Measurements from ENCODE around the gene LRRFIP2. TPM values are rescaled to one million over a fixed set of nuclear protein-coding genes. Genes with fewer than 3 reads are reported as not detected.

Gene LRRFIP2
- total RNA-seq, 1 donor from 2014 or later = 28.6 TPM

- H3K4me3 Mint-ChIP-seq = no peak overlapping the region
- intact Hi-C loops (cut with micrococcal nuclease) = no loop called here
- H3K27me3 Mint-ChIP-seq (ENCODE audit: insufficient read depth) = no peaks in the 10 kb centered on the region
- no peak overlapping the region for H3K27ac Mint-ChIP-seq
- no peak for DNase-seq (ENCODE audit: low spot score)
- peaks cover 8% of the 10 kb centered on the region for H3K4me1 Mint-ChIP-seq (ENCODE audit: low read depth)
- peaks cover under 1% of the 10 kb centered on the region for H3K9me3 Mint-ChIP-seq
- H3K36me3 Mint-ChIP-seq (ENCODE audit: low read depth) = peaks cover 5% of the 10 kb centered on the region
Observed at GRCh38 chr3:37116998-37117397, 57.4 kb downstream of the LRRFIP2 start.

DNA sequence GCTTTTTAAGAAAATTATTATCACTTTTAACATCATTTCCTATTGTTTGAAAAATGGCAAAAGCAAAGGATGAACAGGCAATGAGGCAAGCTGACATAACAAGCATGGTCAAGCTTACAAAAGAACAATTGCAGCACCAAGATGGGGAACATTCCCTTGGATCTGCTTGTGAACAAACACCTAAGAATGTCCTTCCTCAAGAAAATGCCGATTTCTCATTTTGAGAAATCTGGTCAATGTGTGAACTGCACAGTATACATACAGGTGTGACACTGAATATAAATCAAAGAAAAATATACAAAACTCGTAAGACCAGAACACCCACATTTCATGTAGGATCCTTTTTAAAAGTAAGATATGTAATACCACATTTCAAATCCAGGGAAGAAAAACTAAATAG lies 58.9 kb downstream of the LRRFIP2 start:
- peaks cover 8% of the 10 kb centered on the region for H3K4me1 Mint-ChIP-seq (ENCODE audit: low read depth)
- H3K4me3 Mint-ChIP-seq = no peak overlapping the region
- peaks cover 4% of the 10 kb centered on the region for H3K36me3 Mint-ChIP-seq (ENCODE audit: low read depth)
- H3K27me3 Mint-ChIP-seq (ENCODE audit: insufficient read depth) = no peaks in the 10 kb centered on the region
- intact Hi-C loops (cut with micrococcal nuclease) = loop anchor here (1.0 to 2.0 kb wide), 3 partner anchors 13 to 61 kb away; no protein-coding TSS in a partner anchor
- no peak for DNase-seq (ENCODE audit: low spot score)
- H3K27ac Mint-ChIP-seq = no peak overlapping the region
- no peaks in the 10 kb centered on the region for H3K9me3 Mint-ChIP-seq

GRCh38 chr3:37114251-37115145 lies 59.9 kb downstream of the LRRFIP2 start:
- intact Hi-C loops (cut with micrococcal nuclease) = loop anchor here (1.0 to 2.0 kb wide), 3 partner anchors 14 to 60 kb away; no protein-coding TSS in a partner anchor
- H3K36me3 Mint-ChIP-seq (ENCODE audit: low read depth) = peaks cover 4% of the 10 kb centered on the region
- H3K27ac Mint-ChIP-seq = no peak overlapping the region
- no peaks in the 10 kb centered on the region for H3K27me3 Mint-ChIP-seq (ENCODE audit: insufficient read depth)
- DNase-seq (ENCODE audit: low spot score) = no peak
- no peak overlapping the region for H3K4me3 Mint-ChIP-seq
- no peaks in the 10 kb centered on the region for H3K9me3 Mint-ChIP-seq
- peaks cover 8% of the 10 kb centered on the region for H3K4me1 Mint-ChIP-seq (ENCODE audit: low read depth)

- no peaks in the 10 kb centered on the region for H3K9me3 Mint-ChIP-seq
- peaks cover 4% of the 10 kb centered on the region for H3K36me3 Mint-ChIP-seq (ENCODE audit: low read depth)
- H3K27me3 Mint-ChIP-seq (ENCODE audit: insufficient read depth) = no peaks in the 10 kb centered on the region
- H3K27ac Mint-ChIP-seq = no peak overlapping the region
- peaks cover 8% of the 10 kb centered on the region for H3K4me1 Mint-ChIP-seq (ENCODE audit: low read depth)
- DNase-seq (ENCODE audit: low spot score) = no peak
- intact Hi-C loops (cut with micrococcal nuclease) = no loop called here
- no peak overlapping the region for H3K4me3 Mint-ChIP-seq
Observed at GRCh38 chr3:37112987-37113386, 61.4 kb downstream of the LRRFIP2 start.

- Mint-ChIP-seq H3K9me3 (no peaks in the 10 kb centered on the region), H3K4me1 (ENCODE audit: low read depth) (peaks cover 8% of the 10 kb centered on the region), H3K27ac (no peak overlapping the region)
Observed at GRCh38 chr3:37111199-37111598, 63.2 kb downstream of the LRRFIP2 start.

DNA sequence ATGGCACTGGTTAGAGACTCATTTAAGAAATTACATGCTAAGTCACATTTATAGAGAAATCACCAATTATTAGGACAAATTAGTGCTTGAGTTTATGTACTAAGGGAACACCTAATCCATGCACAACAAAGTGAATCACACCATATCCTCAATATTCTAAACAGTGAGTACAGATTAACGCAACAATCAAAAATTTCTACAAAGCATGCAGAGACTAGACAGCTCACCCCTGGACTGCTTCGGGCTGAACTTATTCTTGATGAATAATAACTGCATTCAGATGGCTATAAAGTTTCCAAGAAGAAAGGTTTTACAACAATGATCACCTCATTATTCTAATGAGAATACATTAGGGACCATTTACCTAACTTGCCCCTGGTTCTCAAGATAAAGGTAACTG lies 66.5 kb downstream of the LRRFIP2 start:
- H3K27ac Mint-ChIP-seq = no peak overlapping the region
- DNase-seq (ENCODE audit: low spot score) = no peak
- intact Hi-C loops (cut with micrococcal nuclease) = no loop called here
- H3K4me3 Mint-ChIP-seq = no peak overlapping the region
- H3K9me3 Mint-ChIP-seq = no peaks in the 10 kb centered on the region
- no peaks in the 10 kb centered on the region for H3K4me1 Mint-ChIP-seq (ENCODE audit: low read depth)
- no peaks in the 10 kb centered on the region for H3K27me3 Mint-ChIP-seq (ENCODE audit: insufficient read depth)
- no peaks in the 10 kb centered on the region for H3K36me3 Mint-ChIP-seq (ENCODE audit: low read depth)

More at GRCh38 chr3:37111199-37111598, 63.2 kb downstream of the LRRFIP2 start:
- Mint-ChIP-seq H3K4me3 (no peak overlapping the region), H3K27me3 (ENCODE audit: insufficient read depth) (no peaks in the 10 kb centered on the region), H3K36me3 (ENCODE audit: low read depth) (peaks cover 4% of the 10 kb centered on the region)
- DNase-seq (ENCODE audit: low spot score) = no peak
- intact Hi-C loops (cut with micrococcal nuclease) = no loop called here

- DNase-seq (ENCODE audit: low spot score) = no peak
- intact Hi-C loops (cut with micrococcal nuclease) = no loop called here
- Mint-ChIP-seq H3K27me3 (ENCODE audit: insufficient read depth) (no peaks in the 10 kb centered on the region), H3K9me3 (no peaks in the 10 kb centered on the region), H3K36me3 (ENCODE audit: low read depth) (no peaks in the 10 kb centered on the region), H3K27ac (no peak overlapping the region), H3K4me3 (no peak overlapping the region), H3K4me1 (ENCODE audit: low read depth) (no peaks in the 10 kb centered on the region)
Observed at GRCh38 chr3:37103103-37103808, 71.1 kb downstream of the LRRFIP2 start.

DNA sequence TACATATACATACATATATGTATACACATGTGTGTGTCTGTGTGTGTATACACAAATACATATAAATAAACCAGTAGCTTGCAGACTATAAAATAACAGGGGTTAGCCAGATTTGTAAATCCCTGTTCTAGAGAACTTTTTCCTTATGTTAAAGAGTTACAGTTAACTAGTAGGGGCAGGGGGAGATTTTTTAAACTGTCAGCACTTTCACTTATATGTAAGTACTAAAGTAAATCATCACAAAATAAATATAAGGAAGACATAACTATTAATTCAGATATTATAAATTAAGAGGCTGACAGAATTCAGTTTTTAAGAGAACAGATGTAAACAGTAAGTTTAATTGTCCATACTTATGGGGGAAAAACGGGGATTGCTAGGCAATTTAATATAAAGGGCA lies 74.0 kb downstream of the LRRFIP2 start:
- H3K36me3 Mint-ChIP-seq (ENCODE audit: low read depth) = no peaks in the 10 kb centered on the region
- no peaks in the 10 kb centered on the region for H3K9me3 Mint-ChIP-seq
- DNase-seq (ENCODE audit: low spot score) = no peak
- H3K4me1 Mint-ChIP-seq (ENCODE audit: low read depth) = no peaks in the 10 kb centered on the region
- intact Hi-C loops (cut with micrococcal nuclease) = no loop called here
- no peak overlapping the region for H3K27ac Mint-ChIP-seq
- H3K27me3 Mint-ChIP-seq (ENCODE audit: insufficient read depth) = no peaks in the 10 kb centered on the region
- no peak overlapping the region for H3K4me3 Mint-ChIP-seq

DNA sequence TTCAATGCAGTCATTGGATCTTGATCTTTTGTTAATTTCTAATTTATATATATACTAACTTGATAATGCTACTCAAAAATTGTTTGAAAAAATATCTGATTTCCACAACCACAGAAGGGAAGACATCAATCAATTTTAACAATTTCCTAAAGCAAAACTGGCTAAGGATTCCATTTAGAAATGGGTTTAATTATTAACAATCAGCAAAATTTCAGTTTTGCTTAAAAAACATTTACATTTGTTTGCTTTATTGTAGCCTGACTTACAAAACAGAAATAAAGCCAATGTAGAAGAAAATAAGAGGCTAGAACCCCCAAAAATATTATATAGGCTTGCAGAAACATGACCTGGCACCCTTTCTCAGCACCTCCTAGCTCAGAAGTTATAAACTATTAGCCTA lies 74.9 kb downstream of the LRRFIP2 start:
- Mint-ChIP-seq H3K27ac (no peak overlapping the region), H3K4me1 (ENCODE audit: low read depth) (no peaks in the 10 kb centered on the region), H3K9me3 (no peaks in the 10 kb centered on the region), H3K4me3 (no peak overlapping the region), H3K36me3 (ENCODE audit: low read depth) (peaks cover 4% of the 10 kb centered on the region), H3K27me3 (ENCODE audit: insufficient read depth) (no peaks in the 10 kb centered on the region)
- intact Hi-C loops (cut with micrococcal nuclease) = no loop called here
- DNase-seq (ENCODE audit: low spot score) = no peak

GRCh38 chr3:37098884-37099283 lies 75.5 kb downstream of the LRRFIP2 start:
- Mint-ChIP-seq H3K4me3 (no peak overlapping the region), H3K9me3 (no peaks in the 10 kb centered on the region), H3K27ac (no peak overlapping the region), H3K4me1 (ENCODE audit: low read depth) (no peaks in the 10 kb centered on the region), H3K27me3 (ENCODE audit: insufficient read depth) (no peaks in the 10 kb centered on the region), H3K36me3 (ENCODE audit: low read depth) (peaks cover 4% of the 10 kb centered on the region)
- no peak for DNase-seq (ENCODE audit: low spot score)
- intact Hi-C loops (cut with micrococcal nuclease) = no loop called here

DNA sequence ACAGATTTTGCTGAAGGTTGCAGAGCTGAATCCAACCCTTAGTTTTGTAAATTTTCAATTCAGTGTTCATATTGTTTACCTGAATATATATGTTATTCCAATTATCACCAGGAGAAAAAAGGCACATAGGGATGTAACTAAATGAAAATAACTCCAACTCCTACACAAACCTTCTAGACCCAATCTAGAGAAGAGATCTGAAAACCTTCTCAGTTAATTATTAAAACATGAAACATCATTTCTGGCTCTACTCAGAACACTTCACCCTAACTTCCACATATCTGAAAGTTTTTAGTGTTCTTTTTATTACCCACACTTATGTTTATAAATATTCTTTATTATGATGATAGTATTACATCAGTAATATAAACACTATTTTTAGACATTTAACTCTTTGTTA lies 76.6 kb downstream of the LRRFIP2 start:
- no peaks in the 10 kb centered on the region for H3K4me1 Mint-ChIP-seq (ENCODE audit: low read depth)
- H3K9me3 Mint-ChIP-seq = no peaks in the 10 kb centered on the region
- no peak overlapping the region for H3K27ac Mint-ChIP-seq
- H3K27me3 Mint-ChIP-seq (ENCODE audit: insufficient read depth) = no peaks in the 10 kb centered on the region
- no peak overlapping the region for H3K4me3 Mint-ChIP-seq
- intact Hi-C loops (cut with micrococcal nuclease) = no loop called here
- no peak for DNase-seq (ENCODE audit: low spot score)
- peaks cover 12% of the 10 kb centered on the region for H3K36me3 Mint-ChIP-seq (ENCODE audit: low read depth)

DNA sequence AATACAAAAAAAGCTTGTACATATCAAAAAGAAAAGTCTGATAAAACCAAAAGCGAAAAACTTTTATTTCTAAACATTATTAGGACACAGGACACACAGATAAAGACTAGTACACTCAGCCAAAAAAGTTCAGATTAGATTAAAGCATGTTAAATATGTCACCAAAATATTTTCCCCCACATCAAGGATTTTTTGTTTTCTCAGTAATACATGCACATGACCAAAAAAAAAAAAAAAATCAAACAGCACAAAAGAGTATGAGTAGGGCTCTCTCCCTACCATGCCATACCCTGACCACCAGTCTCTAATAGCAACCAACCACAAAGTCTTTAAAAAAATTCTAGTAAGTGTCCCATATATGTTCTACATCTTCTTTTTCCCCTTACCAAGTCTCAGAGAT lies 77.4 kb downstream of the LRRFIP2 start:
- peaks cover 15% of the 10 kb centered on the region for H3K36me3 Mint-ChIP-seq (ENCODE audit: low read depth)
- intact Hi-C loops (cut with micrococcal nuclease) = no loop called here
- no peaks in the 10 kb centered on the region for H3K27me3 Mint-ChIP-seq (ENCODE audit: insufficient read depth)

GRCh38 chr3:37096288-37096687 lies 78.1 kb downstream of the LRRFIP2 start:
- no peaks in the 10 kb centered on the region for H3K4me1 Mint-ChIP-seq (ENCODE audit: low read depth)
- intact Hi-C loops (cut with micrococcal nuclease) = no loop called here
- no peak overlapping the region for H3K27ac Mint-ChIP-seq

More for the DNA sequence above, 77.4 kb downstream of the LRRFIP2 start:
- Mint-ChIP-seq H3K9me3 (no peaks in the 10 kb centered on the region), H3K4me1 (ENCODE audit: low read depth) (no peaks in the 10 kb centered on the region), H3K27ac (no peak overlapping the region), H3K4me3 (no peak overlapping the region)
- DNase-seq (ENCODE audit: low spot score) = no peak

More at GRCh38 chr3:37096288-37096687, 78.1 kb downstream of the LRRFIP2 start:
- peaks cover 15% of the 10 kb centered on the region for H3K36me3 Mint-ChIP-seq (ENCODE audit: low read depth)
- no peaks in the 10 kb centered on the region for H3K27me3 Mint-ChIP-seq (ENCODE audit: insufficient read depth)
- DNase-seq (ENCODE audit: low spot score) = no peak
- no peak overlapping the region for H3K4me3 Mint-ChIP-seq
- H3K9me3 Mint-ChIP-seq = no peaks in the 10 kb centered on the region

Data from activated T-helper 1 cell treated with anti-CD3 and anti-CD28 coated beads, Interleukin-12 subunit alpha, Interleukin-12 subunit beta, Interleukin-2, Interleukin-4 antibody, amounts not matched to agents 30 ng/mL and 10 ng/mL and 1 ng/mL, durations not matched to agents 14 hours and 24 hours and 36 hours (primary cell).